GM19324 (cell line): ENCODE measurements around the gene EIF4G1.
"Not testable (repeated sequence)": the region's sequence is repeated elsewhere in the genome, so short reads cannot be mapped to it uniquely, and the experiment has no call there.

Source experiments
- ATAC-seq: cut with Tn5 transposase; IDR thresholded peaks from one replicate; pipeline ENCODE4 v1.9.1; 2021; ENCODE audit warnings: mild to moderate bottlenecking, moderate library complexity; ENCODE audit not compliant: unreplicated experiment, low FRiP score

EIF4G1 gene

DNA sequence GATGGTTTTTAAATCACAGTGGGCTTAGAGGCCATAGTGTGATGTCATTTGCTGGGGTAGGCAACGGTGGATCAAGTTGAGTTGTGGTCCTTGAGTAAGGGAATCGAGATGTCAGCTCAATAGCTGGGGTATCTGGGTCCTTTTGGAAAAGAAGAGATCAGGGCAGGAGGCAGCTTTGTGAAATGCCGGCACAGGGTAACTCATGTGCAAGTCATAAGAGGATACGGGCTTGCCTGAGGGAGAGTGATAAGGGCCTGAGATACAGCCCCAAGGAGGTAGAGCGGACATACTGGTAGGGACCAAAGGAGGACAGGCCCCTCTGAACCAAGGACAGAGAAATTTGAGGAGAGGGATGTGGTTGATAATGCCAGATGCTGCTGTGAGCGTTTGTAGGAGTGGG lies 18.8 kb downstream of the EIF4G1 start:
- ATAC-seq = no peak

DNA sequence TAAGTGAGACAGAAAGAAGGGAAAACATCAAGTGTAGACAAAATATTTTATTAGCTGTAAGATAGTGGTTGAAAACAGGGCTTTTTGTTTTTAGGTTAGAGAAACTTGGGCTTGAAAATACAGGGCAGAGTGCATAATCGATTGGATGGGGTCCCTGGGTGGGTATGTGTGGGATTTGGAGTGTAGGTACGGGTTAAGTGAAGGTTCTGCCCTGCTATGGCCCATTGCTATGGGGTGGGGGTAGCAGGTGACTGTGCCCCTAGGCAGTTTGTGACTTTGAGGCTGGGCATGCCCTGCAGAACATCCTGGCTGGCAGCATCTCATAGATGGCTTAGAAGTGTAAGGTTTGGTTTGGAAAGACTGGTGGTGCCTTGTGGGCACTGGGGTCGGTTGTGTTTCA lies 19.3 kb downstream of the EIF4G1 start:
- ATAC-seq = no peak

DNA sequence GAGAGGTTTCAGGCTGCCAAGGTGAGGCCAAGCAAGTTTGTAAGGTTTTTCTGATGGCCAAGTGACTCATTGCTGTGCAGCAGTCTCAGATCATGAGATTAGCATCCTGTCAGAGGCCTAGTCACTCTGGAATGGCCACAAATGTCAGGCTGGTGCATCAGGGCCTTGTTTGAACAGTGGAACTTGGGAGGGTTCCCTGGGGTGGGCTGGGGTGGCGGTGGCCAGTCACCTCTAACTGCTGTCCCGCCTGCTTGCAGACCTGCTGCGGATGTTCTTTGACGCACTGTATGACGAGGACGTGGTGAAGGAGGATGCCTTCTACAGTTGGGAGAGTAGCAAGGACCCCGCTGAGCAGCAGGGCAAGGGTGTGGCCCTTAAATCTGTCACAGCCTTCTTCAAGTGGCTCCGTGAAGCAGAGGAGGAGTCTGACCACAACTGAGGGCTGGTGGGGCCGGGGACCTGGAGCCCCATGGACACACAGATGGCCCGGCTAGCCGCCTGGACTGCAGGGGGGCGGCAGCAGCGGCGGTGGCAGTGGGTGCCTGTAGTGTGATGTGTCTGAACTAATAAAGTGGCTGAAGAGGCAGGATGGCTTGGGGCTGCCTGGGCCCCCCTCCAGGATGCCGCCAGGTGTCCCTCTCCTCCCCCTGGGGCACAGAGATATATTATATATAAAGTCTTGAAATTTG lies 20.2 kb downstream of the EIF4G1 start:
- ATAC-seq = no peak

DNA sequence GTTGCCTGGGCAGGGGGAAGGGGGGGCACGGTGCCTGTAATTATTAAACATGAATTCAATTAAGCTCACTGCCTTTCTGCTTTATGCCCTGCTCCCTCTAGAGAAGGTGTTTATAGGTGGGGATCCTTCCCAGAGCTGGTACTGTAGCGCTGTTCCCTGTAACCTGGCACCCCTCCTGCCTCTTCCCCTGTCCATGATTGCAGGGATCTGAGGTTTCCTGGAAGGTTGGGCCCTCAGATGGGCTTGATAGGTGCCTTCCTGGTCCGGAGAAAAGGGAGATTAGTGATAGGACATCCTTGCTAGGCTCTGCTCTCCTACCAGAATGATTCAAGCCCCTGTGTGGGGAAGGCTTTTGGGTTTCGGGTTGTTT lies 20.9 kb downstream of the EIF4G1 start:
- no peak for ATAC-seq

GRCh38 chr3:184335661-184336546 lies 21.5 kb downstream of the EIF4G1 start:
- peak; percentile 85 for ATAC-seq

GRCh38 chr3:184336547-184337398 lies 22.4 kb downstream of the EIF4G1 start:
- no peak for ATAC-seq

DNA sequence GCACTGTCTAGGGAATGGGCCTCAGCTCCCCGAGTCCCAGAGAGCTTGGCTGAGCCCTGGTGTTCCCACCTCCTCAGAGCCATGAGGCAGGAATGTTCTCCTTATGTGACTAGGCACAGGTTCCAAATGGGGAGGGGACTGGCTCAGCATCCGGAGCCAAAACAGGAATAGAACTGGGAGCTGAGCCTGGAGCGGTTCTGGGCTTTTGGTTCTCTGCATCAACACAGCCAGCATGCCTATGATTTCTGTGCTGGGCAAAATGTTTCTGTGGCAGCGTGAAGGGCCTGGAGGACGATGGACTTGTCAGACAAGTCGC lies 23.0 kb downstream of the EIF4G1 start, which contains the start of gene FAM131A:
Gene FAM131A, plus strand, starts transcription at position 202 of the 316 bp plus-strand sequence. Its CDS starts 31 bp downstream, at position 233.
- ATAC-seq = no peak

- no peak for ATAC-seq
Measured at GRCh38 chr3:184337981-184338380, 23.6 kb downstream of the EIF4G1 start.

DNA sequence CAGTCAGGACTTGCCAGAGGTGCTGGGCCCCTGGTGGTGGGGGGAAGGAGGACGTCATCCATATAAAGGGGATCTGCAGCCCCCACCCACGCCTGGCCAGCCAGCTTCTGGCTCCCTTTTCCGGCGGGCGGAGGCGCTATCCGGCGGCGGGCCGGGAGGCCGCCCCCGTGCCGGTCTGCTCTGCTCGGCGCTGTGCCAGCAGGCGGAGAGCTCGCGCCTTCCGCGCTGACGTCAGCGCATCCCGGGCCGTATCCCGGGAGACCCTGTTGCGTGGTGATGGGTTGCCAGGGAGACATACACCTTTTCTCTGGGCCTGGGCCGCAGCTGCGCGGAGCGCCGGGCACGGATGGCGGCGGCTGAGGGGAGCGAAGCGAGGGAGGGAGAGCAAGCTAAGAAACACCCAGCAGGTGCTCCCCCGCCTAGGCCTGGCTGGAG lies 24.1 kb downstream of the EIF4G1 start:
- ATAC-seq = no peak

GRCh38 chr3:184339001-184339400 lies 24.6 kb downstream of the EIF4G1 start:
- no peak for ATAC-seq

DNA sequence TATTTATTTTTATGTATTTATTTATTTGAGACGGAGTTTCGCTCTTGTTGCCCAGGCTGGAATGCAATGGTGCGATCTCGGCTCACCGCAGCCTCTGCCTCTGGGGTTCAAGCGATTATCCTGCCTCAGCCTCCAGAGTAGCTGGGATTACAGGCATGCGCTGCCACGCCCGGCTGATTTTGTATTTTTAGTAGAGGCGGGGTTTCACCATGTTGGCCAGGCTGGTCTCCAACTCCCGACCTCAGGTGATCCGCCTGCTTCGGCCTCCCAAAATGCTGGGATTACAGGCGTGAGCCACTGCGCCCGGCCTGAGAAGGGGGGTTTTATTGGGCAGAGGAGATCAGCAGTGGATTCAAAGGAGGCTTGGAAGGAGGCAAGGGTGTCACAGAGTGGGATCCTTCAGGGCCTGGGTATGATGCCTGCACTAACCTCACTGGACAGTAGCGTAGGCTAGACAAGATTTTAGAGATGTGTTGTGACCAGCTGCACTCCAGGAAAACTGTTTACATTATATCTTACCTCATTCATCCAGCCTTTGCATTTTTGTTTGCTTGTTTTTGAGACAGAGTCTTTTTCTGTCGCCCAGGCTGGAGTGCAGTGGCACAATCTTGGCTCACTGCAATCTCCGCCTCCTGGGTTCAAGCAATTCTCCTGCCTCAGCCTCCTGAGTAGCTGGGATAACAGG lies 25.2 kb downstream of the EIF4G1 start:
- ATAC-seq = not testable (repeated sequence)

DNA sequence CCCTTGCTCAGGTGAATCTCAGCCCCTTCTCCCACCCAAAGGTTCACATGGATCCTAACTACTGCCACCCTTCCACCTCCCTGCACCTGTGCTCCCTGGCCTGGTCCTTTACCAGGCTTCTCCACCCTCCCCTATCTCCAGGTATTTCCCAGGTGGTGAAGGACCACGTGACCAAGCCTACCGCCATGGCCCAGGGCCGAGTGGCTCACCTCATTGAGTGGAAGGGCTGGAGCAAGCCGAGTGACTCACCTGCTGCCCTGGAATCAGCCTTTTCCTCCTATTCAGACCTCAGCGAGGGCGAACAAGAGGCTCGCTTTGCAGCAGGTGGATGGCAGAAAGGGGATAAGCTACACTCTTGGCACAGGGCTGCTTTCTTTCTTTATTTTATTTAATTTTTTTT lies 27.5 kb downstream of the EIF4G1 start:
- ATAC-seq = no peak

- ATAC-seq = no peak
Measured at GRCh38 chr3:184343200-184343876, 28.9 kb downstream of the EIF4G1 start.

DNA sequence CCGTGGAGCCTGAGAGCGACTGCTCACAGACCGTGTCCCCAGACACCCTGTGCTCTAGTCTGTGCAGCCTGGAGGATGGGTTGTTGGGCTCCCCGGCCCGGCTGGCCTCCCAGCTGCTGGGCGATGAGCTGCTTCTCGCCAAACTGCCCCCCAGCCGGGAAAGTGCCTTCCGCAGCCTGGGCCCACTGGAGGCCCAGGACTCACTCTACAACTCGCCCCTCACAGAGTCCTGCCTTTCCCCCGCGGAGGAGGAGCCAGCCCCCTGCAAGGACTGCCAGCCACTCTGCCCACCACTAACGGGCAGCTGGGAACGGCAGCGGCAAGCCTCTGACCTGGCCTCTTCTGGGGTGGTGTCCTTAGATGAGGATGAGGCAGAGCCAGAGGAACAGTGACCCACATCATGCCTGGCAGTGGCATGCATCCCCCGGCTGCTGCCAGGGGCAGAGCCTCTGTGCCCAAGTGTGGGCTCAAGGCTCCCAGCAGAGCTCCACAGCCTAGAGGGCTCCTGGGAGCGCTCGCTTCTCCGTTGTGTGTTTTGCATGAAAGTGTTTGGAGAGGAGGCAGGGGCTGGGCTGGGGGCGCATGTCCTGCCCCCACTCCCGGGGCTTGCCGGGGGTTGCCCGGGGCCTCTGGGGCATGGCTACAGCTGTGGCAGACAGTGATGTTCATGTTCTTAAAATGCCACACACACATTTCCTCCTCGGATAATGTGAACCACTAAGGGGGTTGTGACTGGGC lies 30.3 kb downstream of the EIF4G1 start:
- ATAC-seq = no peak

- ATAC-seq = no peak
Measured at GRCh38 chr3:184345317-184346144, 31.1 kb downstream of the EIF4G1 start.

- no peak for ATAC-seq
Measured at GRCh38 chr3:184346480-184347190, 32.2 kb downstream of the EIF4G1 start.

DNA sequence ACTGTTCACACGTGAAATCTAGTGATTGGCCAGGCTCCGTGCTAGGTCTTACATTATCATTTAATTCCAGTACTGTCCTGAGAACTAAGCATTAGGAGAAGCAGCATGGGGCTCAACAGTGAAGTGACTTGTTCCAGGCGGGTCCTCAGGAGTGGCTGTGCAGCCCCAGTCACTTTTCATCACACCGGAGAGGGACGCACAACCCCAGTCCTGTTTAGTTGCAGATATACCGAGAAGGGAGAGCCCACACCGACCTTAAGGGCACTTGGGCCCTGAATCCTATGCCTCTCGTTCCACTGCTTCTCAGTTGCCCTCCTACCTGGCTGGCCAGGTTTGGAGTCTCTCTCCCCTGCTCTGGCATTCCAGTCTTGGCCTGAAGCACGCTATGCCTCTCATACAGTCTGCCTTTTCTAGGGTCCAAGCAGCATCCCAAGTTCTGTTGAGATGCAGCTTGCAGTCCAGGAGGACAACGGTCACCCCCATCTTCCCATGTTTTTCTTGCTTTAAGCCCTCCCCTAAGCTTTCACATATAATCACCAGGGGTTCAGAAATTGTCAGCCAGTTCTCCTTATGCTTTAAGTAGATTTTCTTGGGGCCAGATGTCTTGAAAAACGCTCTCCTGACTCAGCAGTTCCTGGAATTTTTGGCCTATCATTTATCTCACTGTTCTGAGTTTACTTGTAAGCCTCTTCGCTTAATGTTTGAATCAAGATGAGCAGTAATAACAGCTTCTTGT lies 33.1 kb downstream of the EIF4G1 start:
- no peak for ATAC-seq
